HCT116 (cell line): ENCODE results near the gene TMEM121. TPM values are rescaled to one million over a fixed set of nuclear protein-coding genes. Genes with fewer than 3 reads are reported as not detected.

Source experiments
- ATAC-seq: fragments of 200-7000 bp; cut with Tn5 transposase; 2 replicates; pipeline ENCODE4 v1.9.1; 2020; ENCODE audit warnings: mild to moderate bottlenecking, moderate library complexity
- BruUV-seq: library from RNA; stranded (reverse); fragments of 400-500 nt; replicated peaks from 2 replicates; lab custom pipeline; 2021; lab: Mats Ljungman, UMichigan
- CTCF ChIA-PET: fragments of 300-600 bp; sonication (Branson Sonifier 250); formaldehyde crosslinking; loops from one replicate; lab custom pipeline; 2021; ENCODE audit warnings: antibody characterized with exemption; lab: Charles Lee
- POLR2A ChIA-PET: fragments of 300-600, 350-600 bp; sonication (Branson Sonifier 250); formaldehyde crosslinking; loops from one replicate; lab custom pipeline; 2021; ENCODE audit warnings: antibody characterized with exemption; lab: Charles Lee
- RAD21 ChIA-PET, 2 experiments: fragments of 300-600 bp; sonication (Branson Sonifier 250); formaldehyde crosslinking; loops; one replicate each; lab custom pipeline; 2023; ENCODE audit warnings: low total read pairs in 2 of 2; ENCODE audit not compliant: uncharacterized antibody in 2 of 2, unreplicated experiment in 2 of 2, low non-redundant PET in 1 of 2; lab: Charles Lee
- DNase-seq: peaks from one replicate; pipeline ENCODE4 v3.0.0-alpha.2; 2010; ENCODE audit warnings: low read depth, low spot score
- H2AFZ ChIP-seq: fragments of 200-600 bp; shearing (Covaris generic), sonication (generic); 2 replicates; pipeline ENCODE4 v1.6.1; 2017; ENCODE audit warnings: low read depth, mixed run types, mixed read lengths, antibody characterized with exemption, low read length; ENCODE audit not compliant: poor library complexity, severe bottlenecking
- H3K27ac ChIP-seq: 2 replicates; pipeline ENCODE4 v1.5.1; 2012; ENCODE audit warnings: low read depth, low read length
- H3K27me3 ChIP-seq: fragments of 200-600 bp; sonication (generic); 2 replicates; pipeline ENCODE4 v1.6.1; 2016; ENCODE audit warnings: mixed run types, low read length, mixed read lengths; ENCODE audit not compliant: insufficient read depth
- H3K36me3 ChIP-seq, 2 experiments: fragments of 200-500 bp in 1 of 2; fragments of 200-600 bp in 1 of 2; sonication (Bioruptor generic) in 1 of 2; sonication (generic) in 1 of 2; 2 replicates each; pipeline versions ENCODE4 v1.5.1 to v1.6.1; 2014 to 2016; ENCODE audit warnings: low read length in 2 of 2, inconsistent platforms in 1 of 2, mixed read lengths in 1 of 2, mixed run types in 1 of 2; ENCODE audit not compliant: insufficient read depth in 2 of 2, control insufficient read depth in 1 of 2
- H3K4me1 ChIP-seq, 2 experiments: fragments of 200-600 bp in 1 of 2; sonication (generic) in 1 of 2; 2 replicates each; pipeline versions ENCODE4 v1.5.1 to v1.6.1; 2012 to 2017; ENCODE audit warnings: low read length in 2 of 2, inconsistent platforms in 1 of 2, mild to moderate bottlenecking in 1 of 2, mixed read lengths in 1 of 2, mixed run types in 1 of 2, moderate library complexity in 1 of 2; ENCODE audit not compliant: insufficient read depth in 2 of 2, control insufficient read depth in 1 of 2
- H3K4me2 ChIP-seq: fragments of 200-600 bp; sonication (generic); 2 replicates; pipeline ENCODE4 v1.6.1; 2017; ENCODE audit warnings: mixed run types, low read length, mixed read lengths
- H3K4me3 ChIP-seq, 2 experiments: fragments of 200-600 bp in 1 of 2; sonication (generic) in 1 of 2; replicated peaks in 1 of 2; 2 replicates each; pipeline ENCODE4 v1.5.1; 2011 to 2016; ENCODE audit warnings: low read length in 2 of 2, control low read depth in 1 of 2, low read depth in 1 of 2, mild to moderate bottlenecking in 1 of 2, mixed read lengths in 1 of 2, mixed run types in 1 of 2
- H3K79me2 ChIP-seq: fragments of 200-600 bp; sonication (generic); 2 replicates; pipeline ENCODE4 v1.6.1; 2017; ENCODE audit warnings: mild to moderate bottlenecking, mixed run types, low read length, moderate library complexity, mixed read lengths; ENCODE audit not compliant: insufficient read depth
- H3K9ac ChIP-seq: fragments of 200-600 bp; sonication (generic); 2 replicates; pipeline ENCODE4 v1.6.1; 2016; ENCODE audit warnings: low read length, mixed read lengths
- H3K9me2 ChIP-seq: fragments of 200-600 bp; sonication (generic), shearing (Covaris generic); 2 replicates; pipeline ENCODE4 v1.6.1; 2017; ENCODE audit warnings: mixed run types, mild to moderate bottlenecking, moderate library complexity; ENCODE audit not compliant: insufficient read depth
- H3K9me3 ChIP-seq, 2 experiments: fragments of 200-500 bp in 1 of 2; fragments of 200-600 bp in 1 of 2; sonication (Bioruptor generic) in 1 of 2; sonication (generic) in 1 of 2; 2 replicates each; pipeline ENCODE4 v1.6.1; 2014 to 2017; ENCODE audit warnings: low read length in 2 of 2, mixed read lengths in 2 of 2, inconsistent platforms in 1 of 2, low read depth in 1 of 2, mild to moderate bottlenecking in 1 of 2, mixed run types in 1 of 2, moderate library complexity in 1 of 2; ENCODE audit not compliant: control insufficient read depth in 1 of 2, insufficient read depth in 1 of 2
- H4K20me1 ChIP-seq: fragments of 200-600 bp; sonication (generic), shearing (Covaris generic); 2 replicates; pipeline ENCODE4 v1.6.1; 2017; ENCODE audit warnings: mixed run types, mild to moderate bottlenecking, moderate library complexity; ENCODE audit not compliant: insufficient read depth
- ATF3 ChIP-seq: IDR thresholded peaks from 2 replicates; pipeline ENCODE4 v1.6.1; 2012
- CBX3 ChIP-seq: IDR thresholded peaks from 2 replicates; pipeline ENCODE4 v1.6.1; 2012; ENCODE audit warnings: low read depth
- CEBPB ChIP-seq: IDR thresholded peaks from 2 replicates; pipeline ENCODE4 v1.6.1; 2012; ENCODE audit warnings: low read depth
- CTCF ChIP-seq, 3 experiments: fragments of 200-600 bp in 1 of 3; sonication (generic) in 1 of 3; IDR thresholded peaks in 2 of 3; conservative IDR thresholded peaks in 1 of 3; 2 replicates each; pipeline ENCODE4 v1.5.1; 2012 to 2017; ENCODE audit warnings: low read depth in 2 of 3, low read length in 2 of 3, antibody characterized with exemption in 1 of 3, borderline replicate concordance in 1 of 3, control low read depth in 1 of 3, mild to moderate bottlenecking in 1 of 3, mixed read lengths in 1 of 3, mixed run types in 1 of 3, moderate library complexity in 1 of 3; ENCODE audit not compliant: insufficient read depth in 1 of 3
- EGR1 ChIP-seq: IDR thresholded peaks from 2 replicates; pipeline ENCODE4 v1.6.1; 2012; ENCODE audit warnings: low read depth
- ELF1 ChIP-seq: IDR thresholded peaks from 2 replicates; pipeline ENCODE4 v1.6.1; 2012; ENCODE audit warnings: low read depth, borderline replicate concordance
- EZH2 ChIP-seq: fragments of 200-600 bp; sonication (generic); IDR thresholded peaks from 2 replicates; pipeline ENCODE4 v1.6.1; 2017; ENCODE audit warnings: antibody characterized with exemption, mixed run types
- EZH2phosphoT487 ChIP-seq: fragments of 200-600 bp; IDR thresholded peaks from 2 replicates; pipeline ENCODE4 v1.6.1; 2018; ENCODE audit warnings: antibody characterized with exemption, borderline replicate concordance
- FOSL1 ChIP-seq: IDR thresholded peaks from 2 replicates; pipeline ENCODE4 v1.6.1; 2012; ENCODE audit warnings: low read depth
- MAX ChIP-seq: IDR thresholded peaks from 2 replicates; pipeline ENCODE4 v1.6.1; 2012
- POLR2AphosphoS5 ChIP-seq: IDR thresholded peaks from 2 replicates; pipeline ENCODE4 v1.6.1; 2011; ENCODE audit warnings: mild to moderate bottlenecking, low read depth, low read length, moderate library complexity
- RAD21 ChIP-seq: IDR thresholded peaks from 2 replicates; pipeline ENCODE4 v1.6.1; 2012; ENCODE audit warnings: low read depth, mild to moderate bottlenecking
- REST ChIP-seq: IDR thresholded peaks from 2 replicates; pipeline ENCODE4 v1.6.1; 2012; ENCODE audit warnings: low read depth
- SIN3A ChIP-seq: IDR thresholded peaks from 2 replicates; pipeline ENCODE4 v1.6.1; 2012; ENCODE audit warnings: low read depth
- SP1 ChIP-seq: IDR thresholded peaks from 2 replicates; pipeline ENCODE4 v1.6.1; 2012; ENCODE audit warnings: low read depth
- TCF7L2 ChIP-seq: IDR thresholded peaks from 2 replicates; pipeline ENCODE4 v1.7.0; 2011; ENCODE audit warnings: borderline replicate concordance, inconsistent platforms; ENCODE audit not compliant: insufficient read depth, insufficient read length; ENCODE audit errors: extremely low read depth
- ZBTB33 ChIP-seq: IDR thresholded peaks from 2 replicates; pipeline ENCODE4 v1.6.1; 2011; ENCODE audit warnings: mild to moderate bottlenecking, low read length, moderate library complexity; ENCODE audit not compliant: insufficient replicate concordance; ENCODE audit errors: extremely low read depth
- ZFX ChIP-seq: fragments of 450-650 bp; IDR thresholded peaks from 2 replicates; pipeline ENCODE4 v1.6.1; 2017
- intact Hi-C: fragments of 100-400 bp; cut with micrococcal nuclease; formaldehyde crosslinking; loops from 2 replicates; pipeline ENCODE4 v1.10.0; 2022
- total RNA-seq: library from RNA; stranded (reverse); gene quantifications from one replicate; pipeline ENCODE4 v1.2.1, GENCODE V29; 2021; ENCODE audit not compliant: unreplicated experiment

TMEM121 gene
- total RNA-seq, 1 experiment from 2014 or later = 5.5 TPM

GRCh38 chr14:105530285-105531087 lies 4.1 kb downstream of the TMEM121 start:
- H3K79me2 ChIP-seq = no peaks in the 10 kb centered on the region
- H4K20me1 ChIP-seq = no peaks in the 10 kb centered on the region
- CTCF ChIA-PET = no interaction called here
- no peak for TF ChIP-seq RAD21
- TF ChIP-seq CEBPB = no peak
- no peak for TF ChIP-seq ATF3
- no peak for TF ChIP-seq EZH2
- no peak for TF ChIP-seq EGR1
- TF ChIP-seq EZH2phosphoT487 = no peak
- TF ChIP-seq FOSL1 = no peak
- TF ChIP-seq MAX = no peak
- no peak for TF ChIP-seq SIN3A
- no peak for TF ChIP-seq ELF1
- no peak for TF ChIP-seq CBX3
- no peak for TF ChIP-seq SP1
- TF ChIP-seq TCF7L2 = no peak
- TF ChIP-seq REST = no peak
- TF ChIP-seq POLR2AphosphoS5 = no peak
- no peak for TF ChIP-seq ZBTB33
- no peak for TF ChIP-seq ZFX
- no peak for TF ChIP-seq CTCF (IDR thresholded peaks at IDR 0.05 in 2 of 3, conservative IDR thresholded peaks at IDR 0.05 in 1 of 3; ENCODE audit: borderline replicate concordance in 1 of 3, insufficient read depth in 1 of 3, low read depth in 2 of 3, low read length in 2 of 3)
- RAD21 ChIA-PET = no interaction called here
- no peak overlapping the region for H2AFZ ChIP-seq
- POLR2A ChIA-PET = no interaction called here
- DNase-seq = no peak
- ATAC-seq = no peak
- H3K4me3 ChIP-seq = no peak overlapping the region
- intact Hi-C loops = loop anchor here (10.0 kb wide), 1 partner anchor 624 kb away; no protein-coding TSS in a partner anchor
- no peak overlapping the region for H3K27ac ChIP-seq
- H3K4me2 ChIP-seq = no peak overlapping the region
- no peaks in the 10 kb centered on the region for H3K9me2 ChIP-seq
- H3K4me1 ChIP-seq = peaks cover 8 to 23% of the 10 kb centered on the region in 2 experiments; a peak in 3 of 4 replicates
- no peaks in the 10 kb centered on the region for H3K27me3 ChIP-seq
- H3K9ac ChIP-seq = no peak overlapping the region
- no peaks in the 10 kb centered on the region for H3K36me3 ChIP-seq
- H3K9me3 ChIP-seq = no peaks in the 10 kb centered on the region
- no TSS peak for BruUV-seq
